OCI-LY7 (cell line): ENCODE results near the gene KCNQ1OT1.

ENCODE experiments used
- EZH2phosphoT487 ChIP-seq: fragments of 200-600 bp; sonication (generic); IDR thresholded peaks from 2 replicates; pipeline ENCODE4 v1.6.1; 2018; ENCODE audit warnings: low read depth, borderline replicate concordance, mild to moderate bottlenecking, mixed run types, antibody characterized with exemption, low read length, moderate library complexity, mixed read lengths
- TF ChIP-seq, protein P1 (sequence below): fragments of 200-600 bp; sonication (generic); conservative IDR thresholded peaks from 2 replicates; pipeline ENCODE4 v1.5.1; 2014; ENCODE audit warnings: mild to moderate bottlenecking, antibody characterized with exemption, low read length, moderate library complexity, mixed read lengths

DNA sequence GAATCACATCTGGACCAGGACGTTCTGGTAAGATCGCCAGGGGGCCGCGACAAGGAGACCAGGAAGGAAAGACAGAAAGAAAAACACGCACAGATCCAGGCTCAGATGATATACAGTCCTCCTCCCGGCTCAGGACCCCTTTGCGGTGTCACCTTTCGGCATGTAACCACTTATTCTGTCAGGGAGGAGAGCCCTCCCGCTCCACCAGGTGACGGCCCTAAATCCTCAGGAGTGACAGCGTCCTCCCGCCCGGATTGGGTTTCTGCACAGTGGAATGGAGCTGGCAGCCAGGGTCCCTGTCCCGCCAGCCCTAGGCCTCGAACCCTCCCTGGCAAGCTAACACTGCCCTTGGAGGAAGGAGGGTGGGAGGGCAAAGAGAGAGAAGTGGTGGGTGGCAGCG, 24.3 kb upstream of the KCNQ1OT1 start:
- TF ChIP-seq, protein P1, sequence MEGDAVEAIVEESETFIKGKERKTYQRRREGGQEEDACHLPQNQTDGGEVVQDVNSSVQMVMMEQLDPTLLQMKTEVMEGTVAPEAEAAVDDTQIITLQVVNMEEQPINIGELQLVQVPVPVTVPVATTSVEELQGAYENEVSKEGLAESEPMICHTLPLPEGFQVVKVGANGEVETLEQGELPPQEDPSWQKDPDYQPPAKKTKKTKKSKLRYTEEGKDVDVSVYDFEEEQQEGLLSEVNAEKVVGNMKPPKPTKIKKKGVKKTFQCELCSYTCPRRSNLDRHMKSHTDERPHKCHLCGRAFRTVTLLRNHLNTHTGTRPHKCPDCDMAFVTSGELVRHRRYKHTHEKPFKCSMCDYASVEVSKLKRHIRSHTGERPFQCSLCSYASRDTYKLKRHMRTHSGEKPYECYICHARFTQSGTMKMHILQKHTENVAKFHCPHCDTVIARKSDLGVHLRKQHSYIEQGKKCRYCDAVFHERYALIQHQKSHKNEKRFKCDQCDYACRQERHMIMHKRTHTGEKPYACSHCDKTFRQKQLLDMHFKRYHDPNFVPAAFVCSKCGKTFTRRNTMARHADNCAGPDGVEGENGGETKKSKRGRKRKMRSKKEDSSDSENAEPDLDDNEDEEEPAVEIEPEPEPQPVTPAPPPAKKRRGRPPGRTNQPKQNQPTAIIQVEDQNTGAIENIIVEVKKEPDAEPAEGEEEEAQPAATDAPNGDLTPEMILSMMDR, result no peak
- no peak for TF ChIP-seq EZH2phosphoT487
